Astrocyte of the cerebellum (primary cell): ENCODE results near the gene PLA2G4C.

Source experiments
- DNase-seq: peaks from one replicate; pipeline ENCODE4 v3.0.0-alpha.2; 2011; ENCODE audit warnings: low read depth
- H3K4me3 ChIP-seq: 2 replicates; pipeline ENCODE4 v1.5.1; 2011; ENCODE audit warnings: mild to moderate bottlenecking, low read depth, low read length, moderate library complexity
- in situ Hi-C: cut with HindIII; loops from 2 replicates; pipeline ENCODE4 v1.10.0; 2017; ENCODE audit warnings: low sequenced_read_pairs
- TF ChIP-seq, protein P1 (sequence below): IDR thresholded peaks from 2 replicates; pipeline ENCODE4 v1.5.1; 2012; ENCODE audit warnings: low read length, low read depth, moderate library complexity, mild to moderate bottlenecking; ENCODE audit errors: missing control alignments

The PLA2G4C gene

DNA sequence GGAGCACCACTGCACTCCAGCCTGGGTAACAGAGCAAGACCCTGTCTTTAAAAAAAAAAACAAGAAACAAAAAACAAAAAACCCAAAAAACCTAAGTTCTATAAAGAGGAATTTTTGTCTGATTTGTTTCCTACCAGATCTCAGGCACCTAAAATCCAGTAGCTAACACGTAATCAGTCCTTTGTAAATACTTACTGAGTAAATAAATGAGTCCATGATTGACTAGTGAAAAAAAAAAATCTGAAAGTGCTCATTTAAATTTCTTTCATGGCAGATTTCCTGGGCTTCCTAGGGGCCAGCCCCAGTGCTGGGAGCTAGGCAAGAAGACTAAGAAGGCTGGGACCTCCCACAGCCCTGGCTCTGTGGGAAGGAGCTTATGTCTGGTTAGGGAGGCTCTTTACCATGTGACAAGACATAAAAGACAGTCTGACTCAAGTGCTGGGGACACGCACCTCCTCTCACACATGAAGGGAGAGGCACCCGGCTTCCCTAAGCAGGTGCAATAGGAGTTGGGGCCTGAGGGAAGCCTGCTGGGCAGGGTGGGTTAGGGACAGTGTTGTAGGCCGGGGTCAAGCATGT lies 37.1 kb upstream of the PLA2G4C start:
- TF ChIP-seq, protein P1, sequence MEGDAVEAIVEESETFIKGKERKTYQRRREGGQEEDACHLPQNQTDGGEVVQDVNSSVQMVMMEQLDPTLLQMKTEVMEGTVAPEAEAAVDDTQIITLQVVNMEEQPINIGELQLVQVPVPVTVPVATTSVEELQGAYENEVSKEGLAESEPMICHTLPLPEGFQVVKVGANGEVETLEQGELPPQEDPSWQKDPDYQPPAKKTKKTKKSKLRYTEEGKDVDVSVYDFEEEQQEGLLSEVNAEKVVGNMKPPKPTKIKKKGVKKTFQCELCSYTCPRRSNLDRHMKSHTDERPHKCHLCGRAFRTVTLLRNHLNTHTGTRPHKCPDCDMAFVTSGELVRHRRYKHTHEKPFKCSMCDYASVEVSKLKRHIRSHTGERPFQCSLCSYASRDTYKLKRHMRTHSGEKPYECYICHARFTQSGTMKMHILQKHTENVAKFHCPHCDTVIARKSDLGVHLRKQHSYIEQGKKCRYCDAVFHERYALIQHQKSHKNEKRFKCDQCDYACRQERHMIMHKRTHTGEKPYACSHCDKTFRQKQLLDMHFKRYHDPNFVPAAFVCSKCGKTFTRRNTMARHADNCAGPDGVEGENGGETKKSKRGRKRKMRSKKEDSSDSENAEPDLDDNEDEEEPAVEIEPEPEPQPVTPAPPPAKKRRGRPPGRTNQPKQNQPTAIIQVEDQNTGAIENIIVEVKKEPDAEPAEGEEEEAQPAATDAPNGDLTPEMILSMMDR: no peak
- DNase-seq: no peak
- in situ Hi-C loops: no loop called here
- no peak overlapping the region for H3K4me3 ChIP-seq

DNA sequence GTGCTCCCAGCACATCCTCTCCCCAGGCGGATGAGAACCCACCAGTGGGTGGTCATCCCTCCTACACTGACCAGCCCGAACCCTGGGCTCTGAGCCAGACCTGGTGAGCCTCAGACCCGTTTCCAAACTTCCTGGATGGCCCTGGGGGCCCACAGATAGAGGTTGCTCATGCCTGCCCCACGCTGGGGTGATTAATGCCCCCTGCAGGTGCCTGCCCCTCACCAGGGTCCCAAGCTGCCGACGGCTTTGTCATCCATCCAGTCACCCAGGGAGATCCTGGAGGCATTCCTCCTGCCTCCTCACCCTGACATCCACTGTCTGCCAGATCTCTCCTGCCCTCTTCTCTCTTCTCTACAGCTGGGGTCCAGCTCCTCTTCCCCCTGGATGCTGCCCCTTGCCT lies 28.4 kb upstream of the PLA2G4C start:
- in situ Hi-C loops: no loop called here
- no peak for DNase-seq
- TF ChIP-seq, protein P1: no peak
- H3K4me3 ChIP-seq: no peak overlapping the region

GRCh38 chr19:48137411-48137810 lies 26.8 kb upstream of the PLA2G4C start:
- in situ Hi-C loops: no loop called here
- TF ChIP-seq, protein P1: no peak
- DNase-seq: no peak
- H3K4me3 ChIP-seq: no peak overlapping the region

- DNase-seq: no peak
- TF ChIP-seq, protein P1: no peak
- H3K4me3 ChIP-seq: no peak overlapping the region
- in situ Hi-C loops: no loop called here
Measured at GRCh38 chr19:48136547-48136946, 25.9 kb upstream of the PLA2G4C start.

- in situ Hi-C loops: no loop called here
- TF ChIP-seq, protein P1: no peak
- DNase-seq: no peak
Measured at GRCh38 chr19:48135411-48135810, 24.8 kb upstream of the PLA2G4C start.

GRCh38 chr19:48133094-48133493 lies 22.5 kb upstream of the PLA2G4C start:
- H3K4me3 ChIP-seq: no peak overlapping the region
- TF ChIP-seq, protein P1: no peak
- in situ Hi-C loops: no loop called here
- DNase-seq: no peak

More at GRCh38 chr19:48135411-48135810, 24.8 kb upstream of the PLA2G4C start:
- no peak overlapping the region for H3K4me3 ChIP-seq
